GM21619 (cell line): ENCODE data around the gene ILF3.

Source experiments
- ATAC-seq: cut with Tn5 transposase; IDR thresholded peaks from one replicate; pipeline ENCODE4 v1.9.1; 2021; ENCODE audit not compliant: unreplicated experiment

Gene ILF3

GRCh38 chr19:10653732-10654609, at the start of gene ILF3:
TSS of gene ILF3 (plus strand) at chr19:10654346. CDS start at chr19:10670606, 16,260 bp downstream.
- ATAC-seq: peak; percentile 61

- peak; percentile 19 for ATAC-seq
Measured at GRCh38 chr19:10604460-10604980, 49.6 kb upstream of the ILF3 start.

GRCh38 chr19:10611907-10612306, 42.2 kb upstream of the ILF3 start:
- ATAC-seq: no peak

- ATAC-seq: no peak
Measured at GRCh38 chr19:10612499-10613119, 41.5 kb upstream of the ILF3 start.

GRCh38 chr19:10615429-10616023, 38.6 kb upstream of the ILF3 start:
- ATAC-seq: no peak

GRCh38 chr19:10617409-10618121, 36.6 kb upstream of the ILF3 start:
- no peak for ATAC-seq

GRCh38 chr19:10618846-10619245, 35.3 kb upstream of the ILF3 start:
- ATAC-seq: no peak

- ATAC-seq: no peak
Measured at GRCh38 chr19:10620786-10621185, 33.4 kb upstream of the ILF3 start.

- ATAC-seq: no peak
Measured at GRCh38 chr19:10621966-10622365, 32.2 kb upstream of the ILF3 start.

- no peak for ATAC-seq
Measured at GRCh38 chr19:10624585-10624984, 29.6 kb upstream of the ILF3 start.

GRCh38 chr19:10625003-10625761, 29.0 kb upstream of the ILF3 start, which contains the start of gene SLC44A2:
TSS of gene SLC44A2 (plus strand) at chr19:10625553. CDS start at chr19:10625634, 81 bp downstream.
- no peak for ATAC-seq

GRCh38 chr19:10625762-10626138, 28.4 kb upstream of the ILF3 start:
- no peak for ATAC-seq

GRCh38 chr19:10631874-10632273, 22.3 kb upstream of the ILF3 start:
- ATAC-seq: no peak

- no peak for ATAC-seq
Measured at GRCh38 chr19:10634430-10634829, 19.7 kb upstream of the ILF3 start.

- ATAC-seq: no peak
Measured at GRCh38 chr19:10634963-10635362, 19.2 kb upstream of the ILF3 start.

GRCh38 chr19:10636304-10636972, 17.7 kb upstream of the ILF3 start:
- ATAC-seq: no peak

- no peak for ATAC-seq
Measured at GRCh38 chr19:10637894-10638293, 16.3 kb upstream of the ILF3 start.

GRCh38 chr19:10639836-10640235, 14.3 kb upstream of the ILF3 start:
- ATAC-seq: no peak

GRCh38 chr19:10640361-10640760, 13.8 kb upstream of the ILF3 start:
- no peak for ATAC-seq

GRCh38 chr19:10641248-10641647, 12.9 kb upstream of the ILF3 start:
- no peak for ATAC-seq
